GM18870 (cell line): ENCODE results near the gene NGB.

Source experiments
- ATAC-seq: cut with Tn5 transposase; IDR thresholded peaks from one replicate; pipeline ENCODE4 v1.9.1; 2021; ENCODE audit warnings: moderate library complexity; ENCODE audit not compliant: unreplicated experiment

The NGB gene

GRCh38 chr14:77265561-77266335 is 5.3 kb downstream of the NGB start:
- ATAC-seq: no peak

GRCh38 chr14:77265187-77265515 is 5.9 kb downstream of the NGB start:
- ATAC-seq: no peak

- no peak for ATAC-seq
These were observed 6.4 kb downstream of the NGB start for GRCh38 chr14:77264466-77265186.

GRCh38 chr14:77260631-77261030 is 10.4 kb downstream of the NGB start:
- no peak for ATAC-seq

GRCh38 chr14:77260199-77260598 is 10.8 kb downstream of the NGB start:
- no peak for ATAC-seq

GRCh38 chr14:77259025-77259715 is 11.8 kb downstream of the NGB start:
- ATAC-seq: no peak

GRCh38 chr14:77258566-77258965 is 12.4 kb downstream of the NGB start:
- no peak for ATAC-seq

GRCh38 chr14:77257700-77258099 is 13.3 kb downstream of the NGB start:
- no peak for ATAC-seq

- ATAC-seq: no peak
These were observed 14.3 kb downstream of the NGB start for GRCh38 chr14:77256694-77257093.

- no peak for ATAC-seq
These were observed 17.4 kb downstream of the NGB start for GRCh38 chr14:77253333-77254190.

GRCh38 chr14:77251870-77252269 is 19.1 kb downstream of the NGB start:
- ATAC-seq: no peak

GRCh38 chr14:77250927-77251326 is 20.1 kb downstream of the NGB start:
- no peak for ATAC-seq

- no peak for ATAC-seq
These were observed 21.7 kb downstream of the NGB start for GRCh38 chr14:77249286-77249685.

- no peak for ATAC-seq
These were observed 22.3 kb downstream of the NGB start for GRCh38 chr14:77248666-77249065.

- no peak for ATAC-seq
These were observed 24.2 kb downstream of the NGB start for GRCh38 chr14:77246784-77247183.

GRCh38 chr14:77245820-77246219 is 25.2 kb downstream of the NGB start:
- no peak for ATAC-seq

- no peak for ATAC-seq
These were observed 27.2 kb downstream of the NGB start for GRCh38 chr14:77243853-77244252.

- no peak for ATAC-seq
These were observed 28.3 kb downstream of the NGB start for GRCh38 chr14:77242752-77243151.

GRCh38 chr14:77241955-77242354 is 29.1 kb downstream of the NGB start:
- ATAC-seq: no peak

- ATAC-seq: no peak
These were observed 30.6 kb downstream of the NGB start for GRCh38 chr14:77240336-77240915.

GRCh38 chr14:77239412-77239811 is 31.6 kb downstream of the NGB start:
- no peak for ATAC-seq
